ENCODE measurements around the gene ROS1. TPM values are rescaled to one million over a fixed set of nuclear protein-coding genes. Genes with fewer than 3 reads are reported as not detected.

The ROS1 gene
- total RNA-seq, 2 donors from 2014 or later: 0.23 to 0.34 TPM

- Histone ChIP-seq H3K27me3 (replicated peaks; ENCODE audit: insufficient read depth) (peaks cover 69% of the 10 kb centered on the region), H3K36me3 (no peaks in the 10 kb centered on the region), H3K4me3 (no peak overlapping the region), H3K4me1 (replicated peaks) (peaks cover 4% of the 10 kb centered on the region), H3K9me3 (no peaks in the 10 kb centered on the region), H3K27ac (no peak overlapping the region)
- no peak for DNase-seq (ENCODE audit: low spot score)
- intact Hi-C loops (cut with DNase I): no loop called here
- TF ChIP-seq POLR2A (IDR thresholded peaks at IDR 0.05) (no peak), CTCF (IDR thresholded peaks at IDR 0.05) (no peak), POLR2AphosphoS5 (IDR thresholded peaks at IDR 0.05) (no peak)
- WGBS: 17% methylated on average over 5 of the region's 5 CpGs
Measured at GRCh38 chr6:117267054-117267347, 158.7 kb downstream of the ROS1 start.

GRCh38 chr6:117266257-117267053 is 159.3 kb downstream of the ROS1 start:
- no peak for TF ChIP-seq POLR2A (IDR thresholded peaks at IDR 0.05)
- TF ChIP-seq POLR2AphosphoS5 (IDR thresholded peaks at IDR 0.05): no peak
- TF ChIP-seq CTCF (IDR thresholded peaks at IDR 0.05): no peak
- Histone ChIP-seq H3K27ac (no peak overlapping the region), H3K27me3 (replicated peaks; ENCODE audit: insufficient read depth) (peaks cover 66% of the 10 kb centered on the region), H3K4me1 (replicated peaks) (peaks cover 4% of the 10 kb centered on the region), H3K36me3 (no peaks in the 10 kb centered on the region), H3K4me3 (no peak overlapping the region), H3K9me3 (no peaks in the 10 kb centered on the region)
- no peak for DNase-seq (ENCODE audit: low spot score)
- intact Hi-C loops (cut with DNase I): no loop called here
- WGBS: 13% methylated on average over 16 of the region's 16 CpGs

- no peak for DNase-seq (ENCODE audit: low spot score)
Measured at GRCh38 chr6:117265410-117266256, 160.1 kb downstream of the ROS1 start, which contains the start of gene VGLL2. Gene VGLL2, plus strand, starts transcription at chr6:117265558. Its CDS starts 206 bp downstream, at chr6:117265764.

GRCh38 chr6:117264692-117265409 is 160.9 kb downstream of the ROS1 start:
- Histone ChIP-seq H3K4me3 (peak overlapping the region; percentile 18 to 19), H3K4me1 (replicated peaks) (no peaks in the 10 kb centered on the region), H3K9me3 (no peaks in the 10 kb centered on the region), H3K27me3 (replicated peaks; ENCODE audit: insufficient read depth) (peaks cover 52% of the 10 kb centered on the region), H3K36me3 (no peaks in the 10 kb centered on the region), H3K27ac (no peak overlapping the region)
- no peak for DNase-seq (ENCODE audit: low spot score)
- TF ChIP-seq POLR2AphosphoS5 (IDR thresholded peaks at IDR 0.05): no peak
- TF ChIP-seq POLR2A (IDR thresholded peaks at IDR 0.05): no peak
- TF ChIP-seq CTCF (IDR thresholded peaks at IDR 0.05): no peak
- intact Hi-C loops (cut with DNase I): no loop called here
- 1% methylated on average over 39 of the region's 39 CpGs for WGBS

More at GRCh38 chr6:117265410-117266256, 160.1 kb downstream of the ROS1 start, which contains the start of gene VGLL2:
- Histone ChIP-seq H3K9me3 (no peaks in the 10 kb centered on the region), H3K36me3 (no peaks in the 10 kb centered on the region), H3K27ac (no peak within 1 kb of the TSS), H3K4me1 (replicated peaks) (peaks cover 4% of the 10 kb centered on the region), H3K27me3 (replicated peaks; ENCODE audit: insufficient read depth) (peaks cover 60% of the 10 kb centered on the region), H3K4me3 (peak within 1 kb of the TSS; percentile 18 to 19)
- 3% methylated on average over 49 of the region's 63 CpGs for WGBS
- intact Hi-C loops (cut with DNase I): no loop called here
- TF ChIP-seq POLR2AphosphoS5 (IDR thresholded peaks at IDR 0.05) (no peak), POLR2A (IDR thresholded peaks at IDR 0.05) (no peak), CTCF (IDR thresholded peaks at IDR 0.05) (no peak)
